ENCODE results near the gene MSI2.

MSI2 gene

DNA sequence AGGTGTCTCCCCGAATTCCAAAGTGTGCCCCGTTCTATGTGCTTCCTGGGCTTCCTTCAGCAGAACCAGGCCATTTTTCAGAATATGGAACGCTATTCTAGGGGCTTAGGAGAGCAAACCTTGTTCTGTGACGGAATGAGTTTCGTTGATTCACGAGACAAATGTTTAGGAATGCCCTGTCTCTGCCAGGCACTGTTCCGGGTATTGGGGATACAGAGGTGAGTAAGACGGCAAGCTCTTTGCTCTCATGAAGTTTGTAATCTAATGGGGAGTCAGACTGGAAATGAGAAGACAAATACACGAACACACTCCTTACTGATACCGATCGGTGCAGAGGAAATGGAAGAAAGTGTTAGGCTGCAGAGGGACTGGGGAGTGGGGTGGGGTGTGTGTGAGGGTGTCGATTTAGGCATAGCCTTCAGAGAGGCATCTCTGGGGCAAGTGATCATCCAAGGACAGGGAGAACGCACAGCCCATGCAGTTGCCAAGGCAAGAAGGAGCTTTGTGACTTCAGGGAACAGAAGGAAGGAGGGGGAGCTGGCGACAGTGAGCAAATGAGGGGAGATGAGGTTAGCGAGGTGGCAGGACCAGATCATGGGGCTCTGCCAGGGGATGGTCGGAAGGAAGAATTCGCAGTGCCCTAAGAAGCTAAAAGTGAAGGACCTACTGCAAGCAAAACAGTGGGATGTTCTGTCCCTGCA, 189.6 kb downstream of the MSI2 start:
- H3K9ac ChIP-seq (ENCODE audit: low read length) = no peak overlapping the region
- H3K36me3 ChIP-seq (ENCODE audit: low read length) = no peaks in the 10 kb centered on the region
- H3K27ac ChIP-seq (ENCODE audit: low read depth, low read length) = no peak overlapping the region
- H3K27me3 ChIP-seq (ENCODE audit: low read length) = no peaks in the 10 kb centered on the region
- H4K20me1 ChIP-seq (ENCODE audit: low read depth, low read length) = no peaks in the 10 kb centered on the region; the same call in 1 of the 2 replicates
- H3K4me3 ChIP-seq (ENCODE audit: insufficient read depth, low read length, poor library complexity, severe bottlenecking) = no peak overlapping the region
- TF ChIP-seq, protein P1, sequence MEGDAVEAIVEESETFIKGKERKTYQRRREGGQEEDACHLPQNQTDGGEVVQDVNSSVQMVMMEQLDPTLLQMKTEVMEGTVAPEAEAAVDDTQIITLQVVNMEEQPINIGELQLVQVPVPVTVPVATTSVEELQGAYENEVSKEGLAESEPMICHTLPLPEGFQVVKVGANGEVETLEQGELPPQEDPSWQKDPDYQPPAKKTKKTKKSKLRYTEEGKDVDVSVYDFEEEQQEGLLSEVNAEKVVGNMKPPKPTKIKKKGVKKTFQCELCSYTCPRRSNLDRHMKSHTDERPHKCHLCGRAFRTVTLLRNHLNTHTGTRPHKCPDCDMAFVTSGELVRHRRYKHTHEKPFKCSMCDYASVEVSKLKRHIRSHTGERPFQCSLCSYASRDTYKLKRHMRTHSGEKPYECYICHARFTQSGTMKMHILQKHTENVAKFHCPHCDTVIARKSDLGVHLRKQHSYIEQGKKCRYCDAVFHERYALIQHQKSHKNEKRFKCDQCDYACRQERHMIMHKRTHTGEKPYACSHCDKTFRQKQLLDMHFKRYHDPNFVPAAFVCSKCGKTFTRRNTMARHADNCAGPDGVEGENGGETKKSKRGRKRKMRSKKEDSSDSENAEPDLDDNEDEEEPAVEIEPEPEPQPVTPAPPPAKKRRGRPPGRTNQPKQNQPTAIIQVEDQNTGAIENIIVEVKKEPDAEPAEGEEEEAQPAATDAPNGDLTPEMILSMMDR (IDR thresholded peaks at IDR 0.05; ENCODE audit: insufficient read depth, low read length, poor library complexity, severe bottlenecking) = no peak
- no peak for TF ChIP-seq EZH2phosphoT487 (conservative IDR thresholded peaks at IDR 0.05; ENCODE audit: low read length)
- peaks cover 8% of the 10 kb centered on the region; the same call in 1 of the 2 replicates for H3K79me2 ChIP-seq (ENCODE audit: insufficient read depth, low read length)
- H3F3A ChIP-seq (ENCODE audit: insufficient read depth) = no peaks in the 10 kb centered on the region
- H3K9me3 ChIP-seq (ENCODE audit: insufficient read depth, low read length) = no peaks in the 10 kb centered on the region
- H3K9me2 ChIP-seq (replicated peaks; ENCODE audit: insufficient read depth, low read length) = no peaks in the 10 kb centered on the region
- H2AFZ ChIP-seq (ENCODE audit: low read depth, low read length, severe bottlenecking) = no peak overlapping the region
- no peak overlapping the region for H3K4me2 ChIP-seq (ENCODE audit: low read depth, low read length, poor library complexity, severe bottlenecking)

DNA sequence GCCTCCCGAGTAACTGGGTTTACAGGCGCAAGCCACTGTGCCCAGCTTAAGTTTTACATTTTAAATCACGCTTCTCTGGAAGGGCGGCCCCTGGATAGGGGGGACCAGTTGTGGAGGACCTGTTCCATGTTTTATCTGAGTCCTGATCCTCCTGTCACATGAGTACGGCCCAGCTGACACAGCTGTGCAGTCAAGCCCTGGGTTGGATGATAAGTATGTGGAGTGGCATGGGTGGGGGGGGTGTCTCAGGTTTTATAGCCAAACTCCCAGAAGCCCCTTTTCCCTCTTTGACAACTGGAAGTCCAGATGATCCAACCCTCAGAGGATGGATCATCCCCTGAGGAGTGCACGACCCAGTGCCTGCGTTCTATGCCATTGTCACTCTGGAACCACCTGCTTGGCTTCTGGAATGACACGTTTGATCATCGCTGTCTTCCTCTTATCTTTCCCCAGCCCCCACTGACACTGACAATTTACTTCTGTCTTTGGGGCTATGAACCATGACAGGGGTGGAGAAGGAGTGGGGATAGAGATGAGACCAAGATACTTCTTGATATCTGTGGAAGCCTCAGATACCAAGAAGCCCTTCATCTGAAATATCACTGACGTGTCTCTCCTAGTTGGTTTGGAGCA, 191.2 kb downstream of the MSI2 start:
- Histone ChIP-seq H3K4me3 (ENCODE audit: insufficient read depth, low read length, poor library complexity, severe bottlenecking) (no peak overlapping the region), H3K4me2 (ENCODE audit: low read depth, low read length, poor library complexity, severe bottlenecking) (no peak overlapping the region)

DNA sequence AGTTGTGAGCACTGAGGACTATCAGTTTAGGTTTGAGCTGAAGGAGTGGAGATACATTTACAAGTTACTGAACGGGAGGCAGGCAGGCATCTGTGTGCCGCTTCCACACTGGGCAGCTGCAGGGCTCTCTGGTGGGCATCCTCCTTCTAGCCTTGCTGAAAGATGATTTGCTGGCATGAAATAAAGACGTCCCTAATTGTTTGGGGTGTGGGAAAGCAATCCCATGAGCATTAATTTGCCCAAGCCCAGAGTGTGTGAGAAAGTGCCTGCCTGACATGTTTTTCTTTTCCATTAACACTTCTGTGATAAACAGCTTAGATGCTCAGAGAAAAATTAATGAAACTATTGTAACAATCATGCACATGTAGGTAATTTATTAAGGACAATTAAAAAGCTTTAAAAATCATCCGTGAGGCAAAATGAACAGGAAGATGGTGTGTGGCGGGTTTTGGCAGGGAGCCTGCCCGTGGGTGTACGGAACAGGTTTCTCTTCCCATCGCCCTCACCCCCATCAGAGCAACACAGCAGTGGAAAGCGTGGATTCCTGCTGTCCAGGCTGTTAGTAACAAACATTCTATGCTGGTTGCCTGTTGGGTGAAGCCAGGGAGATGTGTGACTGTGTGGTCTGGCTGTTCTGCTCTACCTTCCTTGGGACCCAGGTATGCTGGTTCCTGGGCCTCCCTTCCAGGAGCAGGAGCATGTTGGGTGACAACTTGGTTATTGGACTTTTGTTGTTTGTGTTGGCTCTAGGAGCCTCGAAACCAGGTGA, 191.9 kb downstream of the MSI2 start:
- H3K27me3 ChIP-seq (ENCODE audit: low read length) = no peaks in the 10 kb centered on the region
- TF ChIP-seq, protein P1 (IDR thresholded peaks at IDR 0.05; ENCODE audit: insufficient read depth, low read length, poor library complexity, severe bottlenecking) = no peak
- TF ChIP-seq EZH2phosphoT487 (conservative IDR thresholded peaks at IDR 0.05; ENCODE audit: low read length) = no peak
- no peaks in the 10 kb centered on the region for H3K9me2 ChIP-seq (replicated peaks; ENCODE audit: insufficient read depth, low read length)
- H3K27ac ChIP-seq (ENCODE audit: low read depth, low read length) = no peak overlapping the region
- H3K9me3 ChIP-seq (ENCODE audit: insufficient read depth, low read length) = no peaks in the 10 kb centered on the region
- H3F3A ChIP-seq (ENCODE audit: insufficient read depth) = no peaks in the 10 kb centered on the region
- no peaks in the 10 kb centered on the region; the same call in 1 of the 2 replicates for H4K20me1 ChIP-seq (ENCODE audit: low read depth, low read length)
- H3K79me2 ChIP-seq (ENCODE audit: insufficient read depth, low read length) = peaks cover 8% of the 10 kb centered on the region; the same call in 1 of the 2 replicates
- H2AFZ ChIP-seq (ENCODE audit: low read depth, low read length, severe bottlenecking) = no peak overlapping the region
- no peaks in the 10 kb centered on the region for H3K36me3 ChIP-seq (ENCODE audit: low read length)
- no peak overlapping the region for H3K9ac ChIP-seq (ENCODE audit: low read length)
- no peak overlapping the region for H3K4me3 ChIP-seq (ENCODE audit: insufficient read depth, low read length, poor library complexity, severe bottlenecking)
- H3K4me2 ChIP-seq (ENCODE audit: low read depth, low read length, poor library complexity, severe bottlenecking) = no peak overlapping the region

More for the DNA sequence above, 191.2 kb downstream of the MSI2 start:
- no peaks in the 10 kb centered on the region for H3K27me3 ChIP-seq (ENCODE audit: low read length)
- H3K9me2 ChIP-seq (replicated peaks; ENCODE audit: insufficient read depth, low read length) = no peaks in the 10 kb centered on the region
- no peak overlapping the region for H3K27ac ChIP-seq (ENCODE audit: low read depth, low read length)
- peaks cover 8% of the 10 kb centered on the region; the same call in 1 of the 2 replicates for H3K79me2 ChIP-seq (ENCODE audit: insufficient read depth, low read length)
- H3F3A ChIP-seq (ENCODE audit: insufficient read depth) = no peaks in the 10 kb centered on the region
- no peaks in the 10 kb centered on the region for H3K9me3 ChIP-seq (ENCODE audit: insufficient read depth, low read length)
- H2AFZ ChIP-seq (ENCODE audit: low read depth, low read length, severe bottlenecking) = no peak overlapping the region
- no peaks in the 10 kb centered on the region; the same call in 1 of the 2 replicates for H4K20me1 ChIP-seq (ENCODE audit: low read depth, low read length)
- no peak overlapping the region for H3K9ac ChIP-seq (ENCODE audit: low read length)
- no peak for TF ChIP-seq EZH2phosphoT487 (conservative IDR thresholded peaks at IDR 0.05; ENCODE audit: low read length)
- TF ChIP-seq, protein P1 (IDR thresholded peaks at IDR 0.05; ENCODE audit: insufficient read depth, low read length, poor library complexity, severe bottlenecking) = no peak
- H3K36me3 ChIP-seq (ENCODE audit: low read length) = no peaks in the 10 kb centered on the region

Measured in SU-DHL-6 (cell line).